ENCODE measurements around the gene GPC6. TPM values are rescaled to one million over a fixed set of nuclear protein-coding genes. Genes with fewer than 3 reads are reported as not detected.

GPC6 gene
- polyA plus RNA-seq, 1 of the 3 experiments (the other 2 are of a cell fraction): 6.7 TPM

DNA sequence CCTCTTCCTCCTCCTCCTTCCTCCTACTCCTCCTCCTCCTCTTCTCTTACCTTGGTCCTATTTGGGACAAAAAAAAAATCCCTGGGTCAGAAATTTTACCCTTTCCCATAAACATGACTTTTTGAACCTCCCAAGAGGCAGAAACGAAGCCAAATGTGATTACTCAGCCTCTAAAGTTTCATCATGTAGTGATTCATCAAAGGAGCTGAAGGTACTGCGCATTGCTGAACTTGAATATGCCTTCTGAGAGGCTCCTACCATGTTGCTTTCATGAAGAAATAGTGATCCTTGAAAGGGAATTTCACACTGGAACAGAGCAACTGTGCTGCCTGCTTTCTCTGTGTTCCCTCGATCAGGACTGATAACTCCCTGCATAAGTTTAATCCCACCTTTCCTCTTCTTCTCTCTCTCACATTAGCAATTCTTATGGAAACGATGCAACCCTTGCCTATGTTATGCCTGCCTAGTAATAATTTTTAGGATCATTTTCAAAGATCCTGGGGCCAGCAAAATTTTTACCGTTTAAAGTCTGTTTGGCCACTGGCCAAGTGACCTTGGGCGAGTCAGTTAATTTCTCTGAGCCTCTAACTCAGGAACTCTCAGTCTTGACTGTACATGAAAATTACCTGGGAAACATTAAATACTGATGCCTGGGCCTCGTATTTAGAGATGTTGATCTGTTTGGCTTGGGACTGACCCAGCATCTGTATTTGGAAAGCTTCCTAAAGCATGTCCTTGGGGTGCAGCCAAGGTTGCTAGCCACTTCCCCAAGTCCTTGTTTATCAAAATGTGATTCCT lies 1103.3 kb downstream of the GPC6 start (continued):
- TF ChIP-seq FOXM1 (IDR thresholded peaks at IDR 0.05; ENCODE audit: low read depth) (no peak), TEAD4 (IDR thresholded peaks at IDR 0.05; ENCODE audit: borderline replicate concordance, insufficient read depth) (no peak), IRF3 (IDR thresholded peaks at IDR 0.05; ENCODE audit: low read depth, low read length) (no peak), TCF12 (IDR thresholded peaks at IDR 0.05) (peak; percentile 65), ELF1 (IDR thresholded peaks at IDR 0.05) (no peak), NRF1 (IDR thresholded peaks at IDR 0.05; ENCODE audit: low read depth, low read length) (no peak), RXRA (IDR thresholded peaks at IDR 0.05; ENCODE audit: borderline replicate concordance, low read depth) (peak; percentile 96), CHD2 (IDR thresholded peaks at IDR 0.05; ENCODE audit: low read length, partially characterized antibody) (no peak), FOXJ3 (CRISPR knock-in tag; IDR thresholded peaks at IDR 0.05) (no peak), RFX5 (IDR thresholded peaks at IDR 0.05; ENCODE audit: low read length) (no peak), RAD21 (IDR thresholded peaks at IDR 0.05; ENCODE audit: low read length) (no peak), NFIC (IDR thresholded peaks at IDR 0.05; ENCODE audit: borderline replicate concordance) (peak; percentile 88), ZBTB33 (IDR thresholded peaks at IDR 0.05; ENCODE audit: borderline replicate concordance, low read depth) (no peak), MEF2A (IDR thresholded peaks at IDR 0.05; ENCODE audit: borderline replicate concordance, low read depth) (no peak), POLR2AphosphoS5 (IDR thresholded peaks at IDR 0.05; ENCODE audit: low read depth, low read length) (peak; percentile 46; the same call in 1 of the 2 replicates), YY1 (IDR thresholded peaks at IDR 0.05; ENCODE audit: low read depth) (peak; percentile 59; the same call in 1 of the 2 replicates), FOSL2 (IDR thresholded peaks at IDR 0.05; ENCODE audit: borderline replicate concordance, low read depth) (peak; percentile 95), SIN3A (IDR thresholded peaks at IDR 0.05; ENCODE audit: borderline replicate concordance, low read depth, low read length) (no peak), RCOR1 (IDR thresholded peaks at IDR 0.05; ENCODE audit: low read length) (no peak), TAF1 (IDR thresholded peaks at IDR 0.05; ENCODE audit: borderline replicate concordance, low read depth, low read length) (no peak), MXI1 (IDR thresholded peaks at IDR 0.05; ENCODE audit: low read depth, low read length) (no peak), USF2 (IDR thresholded peaks at IDR 0.05; ENCODE audit: borderline replicate concordance, low read depth, low read length) (no peak), GATA2 (CRISPR knock-in tag; IDR thresholded peaks at IDR 0.05) (no peak)
- TF ChIP-seq, protein P1, sequence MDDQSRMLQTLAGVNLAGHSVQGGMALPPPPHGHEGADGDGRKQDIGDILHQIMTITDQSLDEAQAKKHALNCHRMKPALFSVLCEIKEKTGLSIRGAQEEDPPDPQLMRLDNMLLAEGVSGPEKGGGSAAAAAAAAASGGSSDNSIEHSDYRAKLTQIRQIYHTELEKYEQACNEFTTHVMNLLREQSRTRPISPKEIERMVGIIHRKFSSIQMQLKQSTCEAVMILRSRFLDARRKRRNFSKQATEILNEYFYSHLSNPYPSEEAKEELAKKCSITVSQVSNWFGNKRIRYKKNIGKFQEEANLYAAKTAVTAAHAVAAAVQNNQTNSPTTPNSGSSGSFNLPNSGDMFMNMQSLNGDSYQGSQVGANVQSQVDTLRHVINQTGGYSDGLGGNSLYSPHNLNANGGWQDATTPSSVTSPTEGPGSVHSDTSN (IDR thresholded peaks at IDR 0.05): peak; percentile 57; the same call in 1 of the 2 replicates
